WTC11 (cell line): ENCODE data around the gene NTNG2.

Source experiments
- FOXP1 ChIP-seq: sonication (generic); formaldehyde crosslinking; IDR thresholded peaks from 2 replicates; pipeline ENCODE4 v1.8.0; 2022; ENCODE audit warnings: missing genetic modification reagents, mild to moderate bottlenecking, moderate library complexity, borderline replicate concordance
- MAX ChIP-seq: sonication (generic); formaldehyde crosslinking; IDR thresholded peaks from 2 replicates; pipeline ENCODE4 v1.8.0; 2022; ENCODE audit warnings: mild to moderate bottlenecking, missing genetic modification reagents
- ZBTB21 ChIP-seq: sonication (generic); formaldehyde crosslinking; IDR thresholded peaks from 2 replicates; pipeline ENCODE4 v1.8.1; 2023; ENCODE audit warnings: mild to moderate bottlenecking, missing genetic modification reagents, borderline replicate concordance
- TF ChIP-seq, protein P1 (sequence below): fragments of 200-600 bp; IDR thresholded peaks from 2 replicates; pipeline ENCODE4 v1.8.0; 2022; ENCODE audit warnings: antibody characterized with exemption

- TF ChIP-seq, protein P1, sequence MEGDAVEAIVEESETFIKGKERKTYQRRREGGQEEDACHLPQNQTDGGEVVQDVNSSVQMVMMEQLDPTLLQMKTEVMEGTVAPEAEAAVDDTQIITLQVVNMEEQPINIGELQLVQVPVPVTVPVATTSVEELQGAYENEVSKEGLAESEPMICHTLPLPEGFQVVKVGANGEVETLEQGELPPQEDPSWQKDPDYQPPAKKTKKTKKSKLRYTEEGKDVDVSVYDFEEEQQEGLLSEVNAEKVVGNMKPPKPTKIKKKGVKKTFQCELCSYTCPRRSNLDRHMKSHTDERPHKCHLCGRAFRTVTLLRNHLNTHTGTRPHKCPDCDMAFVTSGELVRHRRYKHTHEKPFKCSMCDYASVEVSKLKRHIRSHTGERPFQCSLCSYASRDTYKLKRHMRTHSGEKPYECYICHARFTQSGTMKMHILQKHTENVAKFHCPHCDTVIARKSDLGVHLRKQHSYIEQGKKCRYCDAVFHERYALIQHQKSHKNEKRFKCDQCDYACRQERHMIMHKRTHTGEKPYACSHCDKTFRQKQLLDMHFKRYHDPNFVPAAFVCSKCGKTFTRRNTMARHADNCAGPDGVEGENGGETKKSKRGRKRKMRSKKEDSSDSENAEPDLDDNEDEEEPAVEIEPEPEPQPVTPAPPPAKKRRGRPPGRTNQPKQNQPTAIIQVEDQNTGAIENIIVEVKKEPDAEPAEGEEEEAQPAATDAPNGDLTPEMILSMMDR, result no peak
- no peak for TF ChIP-seq ZBTB21 (CRISPR knock-in tag)
- TF ChIP-seq MAX (CRISPR knock-in tag), result no peak
- TF ChIP-seq FOXP1 (CRISPR knock-in tag), result no peak
These were observed 37.2 kb downstream of the NTNG2 start for GRCh38 chr9:132199056-132199455.
